ENCODE measurements around the gene AKAP13. TPM values are rescaled to one million over a fixed set of nuclear protein-coding genes. Genes with fewer than 3 reads are reported as not detected.

The AKAP13 gene
- total RNA-seq, 1 experiment from 2014 or later = 54.5 TPM

DNA sequence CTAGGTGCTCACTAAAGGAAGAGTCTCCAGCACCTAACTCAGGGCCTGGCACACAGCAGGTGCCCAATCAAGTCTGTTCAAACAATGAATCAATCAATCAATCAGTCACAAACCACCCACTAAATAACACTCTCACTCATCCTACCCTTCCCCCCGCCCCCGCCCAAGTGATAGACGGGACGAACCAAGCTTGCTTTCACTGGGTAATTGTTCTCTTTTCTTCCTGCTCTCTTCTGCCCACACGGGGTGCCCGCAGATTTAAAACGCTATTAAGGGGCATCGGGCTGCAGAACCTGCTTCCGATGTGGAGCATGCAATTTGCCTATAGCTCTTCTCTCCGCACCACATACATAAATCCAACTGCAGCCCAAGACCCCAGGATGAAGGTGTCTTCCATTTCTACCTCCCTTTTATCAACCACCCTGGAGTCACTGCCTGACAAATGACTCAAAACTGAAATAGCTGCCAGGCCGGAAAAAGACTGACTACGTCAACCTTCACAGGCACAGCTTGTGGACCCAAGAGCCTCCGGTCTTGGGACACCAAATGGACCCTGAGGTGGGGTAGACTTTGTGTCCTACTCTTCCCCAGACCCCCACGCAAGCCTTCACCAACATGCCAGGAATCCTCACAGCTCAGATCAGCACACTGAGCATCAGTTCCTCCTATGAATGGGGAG is 412.6 kb downstream of the AKAP13 start:
- Histone ChIP-seq H3K27me3 (replicated peaks; ENCODE audit: insufficient read depth, low read depth, low read length, poor library complexity) (no peaks in the 10 kb centered on the region), H3K36me3 (ENCODE audit: insufficient read depth, low read length, poor library complexity, severe bottlenecking) (no peaks in the 10 kb centered on the region), H3K9me3 (ENCODE audit: low read depth, low read length, poor library complexity, severe bottlenecking) (no peaks in the 10 kb centered on the region), H3K4me1 (ENCODE audit: insufficient read depth, low read length, poor library complexity, severe bottlenecking) (peaks cover 6% of the 10 kb centered on the region), H3K27ac (ENCODE audit: low read depth, low read length, poor library complexity, severe bottlenecking) (no peak overlapping the region), H3K4me3 (ENCODE audit: low read depth, low read length, poor library complexity, severe bottlenecking) (peak overlapping the region; percentile 98)
- TF ChIP-seq EZH2 (IDR thresholded peaks at IDR 0.05; ENCODE audit: borderline replicate concordance, low read depth, low read length, poor library complexity, severe bottlenecking) = no peak
- TF ChIP-seq, protein P1, sequence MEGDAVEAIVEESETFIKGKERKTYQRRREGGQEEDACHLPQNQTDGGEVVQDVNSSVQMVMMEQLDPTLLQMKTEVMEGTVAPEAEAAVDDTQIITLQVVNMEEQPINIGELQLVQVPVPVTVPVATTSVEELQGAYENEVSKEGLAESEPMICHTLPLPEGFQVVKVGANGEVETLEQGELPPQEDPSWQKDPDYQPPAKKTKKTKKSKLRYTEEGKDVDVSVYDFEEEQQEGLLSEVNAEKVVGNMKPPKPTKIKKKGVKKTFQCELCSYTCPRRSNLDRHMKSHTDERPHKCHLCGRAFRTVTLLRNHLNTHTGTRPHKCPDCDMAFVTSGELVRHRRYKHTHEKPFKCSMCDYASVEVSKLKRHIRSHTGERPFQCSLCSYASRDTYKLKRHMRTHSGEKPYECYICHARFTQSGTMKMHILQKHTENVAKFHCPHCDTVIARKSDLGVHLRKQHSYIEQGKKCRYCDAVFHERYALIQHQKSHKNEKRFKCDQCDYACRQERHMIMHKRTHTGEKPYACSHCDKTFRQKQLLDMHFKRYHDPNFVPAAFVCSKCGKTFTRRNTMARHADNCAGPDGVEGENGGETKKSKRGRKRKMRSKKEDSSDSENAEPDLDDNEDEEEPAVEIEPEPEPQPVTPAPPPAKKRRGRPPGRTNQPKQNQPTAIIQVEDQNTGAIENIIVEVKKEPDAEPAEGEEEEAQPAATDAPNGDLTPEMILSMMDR (conservative IDR thresholded peaks at IDR 0.05; ENCODE audit: low read depth, low read length) = no peak
- BruUV-seq (replicated peaks) = TSS peak; percentile 29
- CTCF ChIA-PET = interaction anchor here (0.7 kb wide), 1 partner anchor 8 kb away, joined by 3 read pairs; no protein-coding TSS in a partner anchor
- POLR2A ChIA-PET (ENCODE audit: low non-redundant PET) = no interaction called here
- DNase-seq (ENCODE audit: low spot score) = no peak
- intact Hi-C loops (cut with micrococcal nuclease; ENCODE audit: unreplicated experiment) = no loop called here

DNA sequence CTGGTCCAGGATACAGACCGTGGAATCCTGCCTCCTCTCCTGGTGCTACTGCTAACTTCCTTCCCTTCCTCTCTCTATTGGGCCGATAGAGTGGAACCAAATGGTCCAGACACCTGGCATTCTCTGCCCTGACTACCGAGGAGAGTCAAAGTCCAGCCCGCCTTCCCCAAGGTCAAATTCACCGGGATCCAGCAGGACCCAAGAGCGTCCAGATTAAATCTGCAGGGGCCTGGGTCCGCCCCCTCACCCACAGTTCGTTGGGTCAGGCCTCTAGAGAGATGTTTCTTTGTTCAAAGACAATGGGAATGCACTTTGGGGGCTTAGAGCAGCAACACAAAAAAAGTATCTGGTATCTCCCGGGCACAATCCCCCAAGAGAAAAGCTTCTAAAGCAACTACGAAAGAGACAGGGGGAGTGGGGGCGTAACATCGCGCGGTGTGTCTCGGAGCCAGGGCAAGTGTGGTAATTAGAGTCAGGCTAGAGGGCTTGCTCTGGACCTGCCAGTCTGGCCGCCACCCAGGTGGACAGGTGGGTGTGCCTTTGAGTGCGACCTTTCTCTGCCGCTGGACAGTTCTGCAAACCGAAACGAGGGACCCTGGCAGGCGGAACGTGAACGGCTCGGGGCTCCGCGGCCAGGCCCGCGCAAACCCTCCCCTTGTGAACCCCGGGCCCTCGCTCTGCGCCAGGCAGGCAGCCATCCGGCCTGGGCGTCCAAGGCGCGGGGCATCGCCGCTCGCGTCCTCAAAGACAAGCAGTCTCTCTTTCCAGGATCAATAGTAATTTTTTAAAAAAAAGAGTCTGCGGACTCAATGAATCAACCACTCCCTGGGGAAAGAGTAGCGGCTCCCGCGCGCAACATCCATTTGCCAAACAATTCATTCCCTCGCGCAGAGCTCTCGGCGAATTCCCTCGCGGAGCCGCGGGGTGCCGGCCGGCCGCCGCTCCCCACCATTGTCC is 413.5 kb downstream of the AKAP13 start:
- H3K9me3 ChIP-seq (ENCODE audit: low read depth, low read length, poor library complexity, severe bottlenecking) = no peaks in the 10 kb centered on the region
- H3K27me3 ChIP-seq (replicated peaks; ENCODE audit: insufficient read depth, low read depth, low read length, poor library complexity) = no peaks in the 10 kb centered on the region
- intact Hi-C loops (cut with micrococcal nuclease; ENCODE audit: unreplicated experiment) = no loop called here
- ChIA-PET POLR2A (ENCODE audit: low non-redundant PET) (no interaction called here), CTCF (interaction anchor here (0.8 kb wide), 1 partner anchor 32 kb away, joined by 5 read pairs; no protein-coding TSS in a partner anchor)
- DNase-seq (ENCODE audit: low spot score) = peak; percentile 48
- peak overlapping the region; percentile 98 for H3K4me3 ChIP-seq (ENCODE audit: low read depth, low read length, poor library complexity, severe bottlenecking)
- H3K36me3 ChIP-seq (ENCODE audit: insufficient read depth, low read length, poor library complexity, severe bottlenecking) = no peaks in the 10 kb centered on the region
- peaks cover 6% of the 10 kb centered on the region for H3K4me1 ChIP-seq (ENCODE audit: insufficient read depth, low read length, poor library complexity, severe bottlenecking)
- no peak for TF ChIP-seq EZH2 (IDR thresholded peaks at IDR 0.05; ENCODE audit: borderline replicate concordance, low read depth, low read length, poor library complexity, severe bottlenecking)
- TF ChIP-seq, protein P1 (conservative IDR thresholded peaks at IDR 0.05; ENCODE audit: low read depth, low read length) = no peak
- no TSS peak for BruUV-seq (replicated peaks)
- H3K27ac ChIP-seq (ENCODE audit: low read depth, low read length, poor library complexity, severe bottlenecking) = peak overlapping the region; percentile 92

- Histone ChIP-seq H3K36me3 (ENCODE audit: insufficient read depth, low read length, poor library complexity, severe bottlenecking) (no peaks in the 10 kb centered on the region), H3K27ac (ENCODE audit: low read depth, low read length, poor library complexity, severe bottlenecking) (peak within 1 kb of the TSS; percentile 92), H3K4me1 (ENCODE audit: insufficient read depth, low read length, poor library complexity, severe bottlenecking) (peaks cover 6% of the 10 kb centered on the region), H3K4me3 (ENCODE audit: low read depth, low read length, poor library complexity, severe bottlenecking) (peak within 1 kb of the TSS; percentile 98), H3K27me3 (replicated peaks; ENCODE audit: insufficient read depth, low read depth, low read length, poor library complexity) (no peaks in the 10 kb centered on the region), H3K9me3 (ENCODE audit: low read depth, low read length, poor library complexity, severe bottlenecking) (no peaks in the 10 kb centered on the region)
- intact Hi-C loops (cut with micrococcal nuclease; ENCODE audit: unreplicated experiment) = no loop called here
- TF ChIP-seq, protein P1 (conservative IDR thresholded peaks at IDR 0.05; ENCODE audit: low read depth, low read length) = no peak
- TF ChIP-seq EZH2 (IDR thresholded peaks at IDR 0.05; ENCODE audit: borderline replicate concordance, low read depth, low read length, poor library complexity, severe bottlenecking) = no peak
- peak; percentile 97 for DNase-seq (ENCODE audit: low spot score)
- POLR2A ChIA-PET (ENCODE audit: low non-redundant PET) = no interaction called here
- no TSS peak for BruUV-seq (replicated peaks)
- CTCF ChIA-PET = interaction anchor here (0.8 kb wide), 1 partner anchor 31 kb away, joined by 5 read pairs; no protein-coding TSS in a partner anchor
Observed at GRCh38 chr15:85794598-85795336, 414.4 kb downstream of the AKAP13 start, which contains the start of gene KLHL25. Gene KLHL25 (minus strand): TSS chr15:85794925. CDS start chr15:85769810, 25,115 bp downstream.

Measured in A673 (cell line).